Retina (tissue), 1 donor: ENCODE results near the gene PLSCR3.
A peak's percentile ranks its signal among the peaks of the same experiment; 100 is the strongest.

Experiments used
- DNase-seq: peaks from one replicate; pipeline ENCODE4 v3.0.0-alpha.2; 2016

Gene PLSCR3

DNA sequence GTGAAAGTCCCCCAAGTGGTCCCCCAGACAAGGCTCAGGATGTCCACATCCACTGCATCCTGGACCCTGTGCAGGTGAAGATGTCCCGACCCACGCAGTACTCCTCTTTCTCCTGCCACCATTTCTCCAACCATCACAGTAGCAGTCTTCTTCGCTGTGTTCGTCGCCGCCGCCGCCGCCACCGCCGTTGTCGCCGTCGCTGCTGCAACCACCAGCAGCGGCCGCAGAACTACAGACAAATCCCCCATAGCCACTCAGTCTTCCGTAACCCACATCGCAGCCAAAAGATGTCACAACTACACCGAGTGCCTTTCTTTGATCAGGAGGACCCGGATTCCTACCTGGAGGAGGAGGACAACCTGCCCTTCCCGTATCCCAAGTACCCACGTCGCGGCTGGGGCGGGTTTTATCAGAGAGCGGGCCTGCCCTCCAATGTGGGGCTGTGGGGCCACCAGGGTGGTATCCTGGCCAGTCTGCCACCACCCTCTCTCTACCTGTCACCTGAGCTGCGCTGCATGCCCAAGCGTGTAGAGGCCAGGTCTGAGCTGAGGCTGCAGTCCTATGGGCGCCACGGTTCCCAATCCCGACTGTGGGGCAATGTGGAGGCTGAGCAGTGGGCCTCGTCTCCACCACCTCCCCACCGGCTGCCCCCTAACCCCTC is 32.0 kb upstream of the PLSCR3 start:
- no peak for DNase-seq

DNA sequence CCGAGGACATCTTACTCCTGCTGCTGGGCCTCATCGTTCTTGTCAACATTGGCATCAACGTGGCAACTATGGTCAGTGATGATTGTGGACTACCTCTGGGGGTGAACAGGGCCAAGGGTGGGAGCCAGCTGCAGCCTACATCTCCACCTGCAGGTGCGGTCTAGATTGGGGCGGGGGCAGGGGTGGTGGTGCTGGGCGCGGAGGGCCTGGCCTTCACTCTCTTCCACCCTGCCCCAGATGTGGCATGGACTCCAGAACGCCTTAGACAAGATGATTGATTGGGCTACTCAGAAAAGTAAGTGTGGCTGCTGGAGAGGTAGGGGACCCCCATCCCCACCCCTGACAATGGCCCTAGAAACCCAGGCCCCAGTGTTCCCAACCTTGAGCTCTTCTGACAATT is 31.4 kb upstream of the PLSCR3 start:
- DNase-seq: no peak

DNA sequence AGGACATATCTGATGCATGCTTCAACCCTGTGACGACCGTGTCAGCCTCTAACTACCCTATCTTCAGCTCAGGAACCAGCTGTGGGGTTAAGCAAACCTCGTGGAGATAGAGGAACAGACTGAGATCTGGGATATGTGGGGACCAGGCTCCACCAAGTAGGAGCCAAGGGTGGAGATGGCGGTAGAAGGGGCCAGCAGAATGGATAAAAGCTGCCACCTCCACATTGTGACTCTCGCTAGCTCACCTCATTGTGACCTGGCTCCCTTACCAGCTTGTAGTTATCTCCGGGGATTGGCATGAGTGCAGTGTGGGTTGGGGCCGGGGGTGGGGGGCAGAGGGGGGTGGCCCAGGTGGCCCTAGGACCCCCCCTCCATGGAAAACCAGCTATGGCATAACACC is 31.0 kb upstream of the PLSCR3 start, which contains the start of gene SPEM2:
Gene SPEM2 (plus strand): TSS at position 301 of the 400 bp plus-strand sequence. CDS start 73 bp downstream, at position 374.
- no peak for DNase-seq

DNA sequence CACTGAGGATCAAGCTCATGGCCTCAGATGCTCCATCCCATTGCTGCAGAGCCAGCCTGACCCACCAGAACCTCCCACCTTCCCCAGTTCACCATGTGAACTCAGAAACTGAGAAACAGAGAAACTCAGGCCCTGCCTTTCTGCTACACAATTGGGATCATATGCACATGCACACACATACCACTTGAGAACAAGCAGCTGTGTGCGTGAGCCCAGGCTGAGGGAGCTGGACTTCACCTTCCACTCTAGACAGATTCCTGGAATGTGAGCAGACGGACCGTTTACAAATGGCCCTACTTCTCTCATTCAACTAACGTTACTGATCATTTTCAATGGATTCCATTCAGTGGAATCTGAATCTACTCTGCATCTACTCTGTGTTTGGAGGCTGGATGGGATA is 29.4 kb upstream of the PLSCR3 start:
- DNase-seq: no peak

DNA sequence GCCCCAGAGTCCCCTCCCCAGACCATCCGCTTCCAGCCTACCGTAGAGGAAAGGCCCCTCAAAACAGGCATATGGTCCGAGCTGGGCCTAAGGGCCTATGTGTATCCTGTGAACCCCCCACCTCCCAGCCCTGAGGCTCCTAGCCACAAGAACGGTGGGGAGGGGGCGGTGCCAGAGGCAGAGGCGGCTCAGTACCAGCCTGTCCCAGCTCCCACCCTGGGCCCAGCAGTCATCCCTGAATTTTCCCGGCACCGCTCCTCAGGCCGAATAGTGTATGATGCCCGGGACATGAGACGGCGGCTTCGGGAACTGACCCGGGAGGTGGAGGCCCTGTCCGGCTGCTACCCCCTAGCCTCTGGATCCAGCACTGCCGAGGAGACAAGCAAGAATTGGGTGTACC is 26.9 kb upstream of the PLSCR3 start:
- DNase-seq: no peak

DNA sequence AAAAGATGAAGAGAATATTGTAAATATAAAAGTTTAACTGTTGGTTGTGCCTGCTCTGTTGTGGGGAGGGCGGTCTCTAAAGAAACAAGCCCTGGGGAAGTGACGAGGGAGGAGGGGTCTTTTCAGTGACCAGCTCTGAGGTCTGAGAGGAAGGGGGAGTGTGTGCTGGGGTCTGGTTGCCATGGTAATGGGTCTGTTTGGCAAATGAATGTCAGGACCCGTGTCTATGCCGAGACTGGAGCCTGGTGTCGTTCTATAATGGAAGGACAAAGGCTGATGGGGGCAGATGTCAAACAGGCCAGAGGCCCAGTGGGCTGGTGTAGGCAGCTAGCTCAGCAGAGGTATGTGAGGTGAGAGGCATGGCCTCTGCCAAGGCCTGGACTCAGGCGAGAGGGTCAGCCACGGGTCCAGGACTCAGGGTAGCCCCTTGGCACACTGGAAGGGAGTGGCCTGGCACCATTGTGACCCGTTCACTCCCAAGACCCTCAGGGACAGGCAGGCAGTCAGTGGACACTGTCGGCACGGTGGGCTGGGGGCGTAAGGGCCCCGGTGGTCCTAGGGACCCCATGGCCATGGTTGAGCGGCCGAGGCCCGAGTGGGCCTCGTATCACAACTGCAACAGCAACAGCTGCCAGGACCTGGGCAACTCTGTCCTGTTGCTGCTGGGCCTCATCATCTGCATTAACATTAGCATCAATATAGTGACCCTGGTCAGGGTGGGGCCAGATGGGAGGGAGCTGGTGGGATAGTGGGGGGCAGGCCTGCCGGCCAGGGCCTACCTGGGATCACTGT is 25.7 kb upstream of the PLSCR3 start, which contains the start of gene SPEM1:
Gene SPEM1 (plus strand): TSS at position 506 of the 792 bp plus-strand sequence. CDS start 61 bp downstream, at position 567.
- DNase-seq: peak; percentile 53

DNA sequence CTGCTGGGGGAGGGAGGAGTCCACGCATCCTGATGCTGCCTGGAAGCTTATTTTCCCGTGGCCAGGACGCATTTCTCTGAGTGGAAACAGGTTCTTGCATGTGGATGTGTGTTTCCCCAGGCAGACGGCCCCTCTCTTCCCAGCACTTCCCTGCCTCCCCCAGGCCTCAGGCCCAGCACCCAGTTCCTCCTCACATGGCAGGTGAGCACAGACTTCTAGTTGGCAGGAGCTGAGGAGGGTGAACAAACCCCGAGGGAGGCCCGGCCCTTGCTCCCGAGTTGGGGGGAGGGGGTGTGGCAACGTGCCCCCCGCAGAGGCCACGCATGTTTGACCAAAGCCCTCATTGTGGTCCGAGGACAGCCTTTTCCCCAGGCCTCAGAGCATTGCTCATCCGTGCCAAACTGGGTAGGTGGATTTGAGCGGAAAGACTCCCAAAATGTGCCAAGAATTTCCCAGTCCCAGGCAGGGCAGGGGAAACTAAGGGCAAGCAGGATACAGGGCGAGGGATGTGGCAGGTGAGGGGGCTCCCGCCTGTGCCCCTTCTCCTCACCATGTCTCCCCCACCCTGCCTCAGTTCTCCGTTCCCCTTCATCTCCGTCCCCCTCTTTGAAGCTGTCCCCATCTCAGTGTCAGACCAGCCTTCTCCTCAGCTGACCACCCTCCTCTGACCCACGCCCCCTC is 24.3 kb upstream of the PLSCR3 start:
- DNase-seq: no peak

DNA sequence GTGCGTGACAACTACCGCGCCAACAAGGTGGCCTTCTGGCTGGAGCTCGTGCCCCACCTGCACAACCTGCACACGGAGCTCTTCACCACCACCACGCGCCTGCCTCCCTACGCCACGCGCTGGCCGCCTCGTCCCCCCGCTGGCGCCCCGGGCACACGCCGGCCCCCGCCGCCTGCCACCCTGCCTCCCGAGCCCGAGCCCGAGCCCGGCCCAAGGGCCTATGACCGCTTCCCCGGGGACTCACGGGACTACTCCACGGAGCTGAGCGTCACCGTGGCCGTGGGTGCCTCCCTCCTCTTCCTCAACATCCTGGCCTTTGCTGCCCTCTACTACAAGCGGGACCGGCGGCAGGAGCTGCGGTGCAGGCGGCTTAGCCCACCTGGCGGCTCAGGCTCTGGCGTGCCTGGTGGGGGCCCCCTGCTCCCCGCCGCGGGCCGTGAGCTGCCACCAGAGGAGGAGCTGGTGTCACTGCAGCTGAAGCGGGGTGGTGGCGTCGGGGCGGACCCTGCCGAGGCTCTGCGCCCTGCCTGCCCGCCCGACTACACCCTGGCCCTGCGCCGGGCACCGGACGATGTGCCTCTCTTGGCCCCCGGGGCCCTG is 22.8 kb upstream of the PLSCR3 start:
- no peak for DNase-seq

DNA sequence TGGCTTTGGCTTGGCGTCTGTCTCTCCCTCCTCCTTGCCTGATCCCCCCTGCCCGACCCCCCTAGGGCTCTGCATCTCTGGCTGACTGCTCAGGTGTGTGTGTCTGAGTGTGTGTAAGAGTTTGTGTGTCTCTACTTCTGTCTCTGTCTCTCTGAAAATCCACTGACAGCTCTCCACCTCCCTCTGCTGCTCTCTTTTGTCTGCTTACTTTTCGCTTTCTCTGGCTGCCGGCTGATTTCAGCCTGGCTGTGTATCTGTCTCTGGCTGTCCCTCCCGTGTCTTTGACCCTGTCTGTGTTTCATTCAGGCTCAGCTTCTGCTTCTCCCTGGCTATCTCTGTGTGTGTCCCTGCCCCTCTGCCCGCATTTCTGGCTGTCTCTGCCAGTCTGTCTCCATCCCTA is 22.0 kb upstream of the PLSCR3 start:
- no peak for DNase-seq

DNA sequence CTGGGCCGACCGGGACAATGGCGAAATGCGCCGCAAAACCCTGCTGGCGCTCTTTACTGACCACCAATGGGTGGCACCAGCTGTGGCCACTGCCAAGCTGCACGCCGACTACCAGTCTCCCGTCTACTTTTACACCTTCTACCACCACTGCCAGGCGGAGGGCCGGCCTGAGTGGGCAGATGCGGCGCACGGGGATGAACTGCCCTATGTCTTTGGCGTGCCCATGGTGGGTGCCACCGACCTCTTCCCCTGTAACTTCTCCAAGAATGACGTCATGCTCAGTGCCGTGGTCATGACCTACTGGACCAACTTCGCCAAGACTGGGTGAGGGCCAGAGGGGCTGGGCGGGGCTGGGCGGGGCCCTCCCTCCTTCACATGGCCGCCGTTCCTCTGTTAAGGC is 21.5 kb upstream of the PLSCR3 start:
- no peak for DNase-seq

DNA sequence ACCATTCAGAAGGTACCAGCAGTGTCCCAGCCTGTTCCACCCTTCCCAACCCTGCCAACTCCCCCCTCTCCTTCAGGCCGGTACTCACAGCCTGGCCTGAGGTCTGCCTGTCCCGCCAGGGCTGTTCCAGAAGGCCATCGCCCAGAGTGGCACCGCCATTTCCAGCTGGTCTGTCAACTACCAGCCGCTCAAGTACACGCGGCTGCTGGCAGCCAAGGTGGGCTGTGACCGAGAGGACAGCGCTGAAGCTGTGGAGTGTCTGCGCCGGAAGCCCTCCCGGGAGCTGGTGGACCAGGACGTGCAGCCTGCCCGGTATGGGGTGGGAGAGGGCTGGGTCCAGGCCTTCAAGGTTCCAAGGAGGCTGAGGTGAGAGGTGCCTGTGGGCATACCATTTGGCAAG is 20.5 kb upstream of the PLSCR3 start:
- DNase-seq: no peak

DNA sequence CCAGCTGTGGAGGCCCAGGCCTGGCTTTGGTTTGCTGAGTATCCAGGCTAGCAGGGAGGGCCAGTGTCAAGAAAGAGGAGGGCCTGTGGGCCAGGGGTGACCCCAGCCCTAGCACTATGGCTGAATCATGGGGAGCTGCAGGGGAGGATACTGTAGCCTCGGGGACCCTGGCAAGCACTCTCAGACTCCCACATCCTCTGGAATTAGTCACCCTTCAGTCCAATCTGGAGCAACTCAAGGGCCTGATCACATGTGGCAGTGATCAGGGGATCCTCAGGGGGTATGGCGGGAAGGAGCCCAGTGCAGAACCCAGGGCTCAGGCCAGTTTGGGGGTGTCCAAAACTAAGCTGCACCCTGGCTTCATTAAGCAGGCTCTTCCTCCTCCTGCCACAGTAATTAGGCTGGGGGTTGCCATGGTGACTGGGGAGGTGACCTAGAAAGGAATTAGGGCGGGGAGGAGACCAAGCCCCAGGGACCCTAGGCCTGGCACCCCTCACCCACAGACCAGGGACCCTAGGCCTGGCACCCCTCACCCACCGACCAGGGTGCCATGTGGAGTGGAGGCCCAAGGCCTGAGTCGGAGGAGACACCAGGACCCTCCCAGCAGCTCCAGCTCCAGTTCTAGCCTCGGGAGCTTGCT is 19.1 kb upstream of the PLSCR3 start:
- peak; percentile 58 for DNase-seq

DNA sequence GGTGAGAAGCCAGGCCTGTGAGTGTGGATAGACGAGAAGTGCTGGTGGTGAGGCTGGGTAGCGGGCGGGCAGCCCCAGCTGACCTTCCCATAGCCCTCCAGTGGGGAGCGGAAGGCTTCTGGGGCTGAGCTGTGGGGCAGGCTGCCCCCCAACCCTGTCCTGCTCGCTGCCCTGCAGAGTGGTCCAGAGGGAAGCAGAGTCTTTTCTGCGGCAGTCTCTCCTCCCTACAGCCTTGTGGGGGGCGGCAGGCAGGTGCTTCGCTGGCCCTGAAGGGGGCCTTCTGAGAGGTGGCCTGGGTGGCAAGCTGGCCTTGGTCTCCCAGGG is 17.1 kb upstream of the PLSCR3 start:
- DNase-seq: no peak

DNA sequence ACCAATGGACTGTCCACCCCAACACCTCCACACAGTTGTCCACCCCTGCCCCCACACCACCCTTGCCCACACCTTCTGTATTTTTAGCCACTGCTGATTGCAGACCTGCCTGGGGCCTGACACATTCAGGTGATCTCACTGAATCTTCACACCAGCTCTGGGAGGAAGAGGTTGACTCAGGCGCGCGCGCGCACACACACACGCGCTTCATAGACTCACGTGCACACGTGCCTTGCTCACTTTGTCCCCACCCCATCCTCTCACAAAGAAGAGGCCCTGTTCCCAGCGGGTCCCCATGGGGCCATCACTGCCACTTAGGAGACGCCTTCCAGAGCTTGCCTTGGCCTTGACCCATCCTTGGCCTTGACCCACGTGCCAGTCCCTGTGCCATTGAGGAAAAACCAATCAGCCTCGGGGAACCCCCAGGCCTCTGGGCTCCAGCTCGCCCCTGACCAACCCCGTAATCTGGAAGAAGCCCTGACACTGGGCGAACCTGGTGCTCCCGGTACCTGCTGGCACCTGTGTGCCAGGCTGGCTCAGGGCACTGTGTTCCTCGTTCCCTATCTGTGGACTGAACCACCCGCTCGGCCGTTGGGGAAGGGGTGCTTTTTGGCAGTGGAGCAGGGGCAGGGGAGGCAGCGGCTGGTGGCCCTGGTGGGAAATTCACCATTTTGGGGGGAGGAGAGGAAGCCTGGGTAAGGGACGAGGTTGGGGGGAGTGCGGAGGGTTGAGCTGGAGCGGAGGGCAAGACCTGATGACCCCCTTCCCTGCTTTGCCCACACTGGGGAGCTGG is 16.5 kb upstream of the PLSCR3 start:
- DNase-seq: no peak

DNA sequence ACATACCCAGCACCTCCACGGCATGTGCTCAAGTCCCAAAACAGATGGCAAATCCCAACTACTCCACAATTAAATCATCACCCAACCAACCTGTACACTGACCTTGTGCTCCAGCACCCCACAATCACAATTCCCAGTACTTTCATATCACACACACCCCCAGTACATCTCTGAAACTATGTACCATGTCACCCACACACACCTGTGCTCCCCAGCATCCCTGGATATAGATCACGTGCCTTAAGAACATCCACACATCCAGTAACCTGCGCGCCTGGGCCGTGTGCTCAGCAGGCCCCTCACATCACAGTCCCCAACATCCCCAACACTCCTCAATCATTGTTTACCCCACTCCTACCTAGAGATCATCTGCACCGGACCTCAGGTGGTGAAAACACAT is 15.4 kb upstream of the PLSCR3 start:
- DNase-seq: no peak

DNA sequence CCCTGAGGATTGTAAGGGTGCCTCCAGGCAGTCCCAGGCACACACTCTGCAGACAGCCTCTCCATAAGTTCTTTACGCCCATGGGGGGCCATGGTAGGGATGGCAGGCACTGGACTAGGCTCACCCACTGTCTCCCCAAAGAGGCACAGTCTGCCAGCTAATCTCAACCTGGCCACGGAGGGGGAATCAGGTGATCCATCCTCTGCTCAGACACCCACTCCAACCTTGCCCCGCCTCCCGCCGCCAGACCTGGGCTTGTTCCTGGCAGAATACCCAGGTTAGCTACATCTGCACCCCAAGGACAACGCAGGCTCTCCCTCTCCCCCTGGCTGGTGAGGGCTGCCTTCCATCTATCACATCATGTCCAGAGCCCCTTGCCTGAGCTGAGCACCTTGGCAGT is 14.5 kb upstream of the PLSCR3 start:
- DNase-seq: no peak

DNA sequence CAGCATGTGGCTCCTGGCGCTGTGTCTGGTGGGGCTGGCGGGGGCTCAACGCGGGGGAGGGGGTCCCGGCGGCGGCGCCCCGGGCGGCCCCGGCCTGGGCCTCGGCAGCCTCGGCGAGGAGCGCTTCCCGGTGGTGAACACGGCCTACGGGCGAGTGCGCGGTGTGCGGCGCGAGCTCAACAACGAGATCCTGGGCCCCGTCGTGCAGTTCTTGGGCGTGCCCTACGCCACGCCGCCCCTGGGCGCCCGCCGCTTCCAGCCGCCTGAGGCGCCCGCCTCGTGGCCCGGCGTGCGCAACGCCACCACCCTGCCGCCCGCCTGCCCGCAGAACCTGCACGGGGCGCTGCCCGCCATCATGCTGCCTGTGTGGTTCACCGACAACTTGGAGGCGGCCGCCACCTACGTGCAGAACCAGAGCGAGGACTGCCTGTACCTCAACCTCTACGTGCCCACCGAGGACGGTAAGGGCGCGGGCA is 14.0 kb upstream of the PLSCR3 start:
- DNase-seq: no peak

DNA sequence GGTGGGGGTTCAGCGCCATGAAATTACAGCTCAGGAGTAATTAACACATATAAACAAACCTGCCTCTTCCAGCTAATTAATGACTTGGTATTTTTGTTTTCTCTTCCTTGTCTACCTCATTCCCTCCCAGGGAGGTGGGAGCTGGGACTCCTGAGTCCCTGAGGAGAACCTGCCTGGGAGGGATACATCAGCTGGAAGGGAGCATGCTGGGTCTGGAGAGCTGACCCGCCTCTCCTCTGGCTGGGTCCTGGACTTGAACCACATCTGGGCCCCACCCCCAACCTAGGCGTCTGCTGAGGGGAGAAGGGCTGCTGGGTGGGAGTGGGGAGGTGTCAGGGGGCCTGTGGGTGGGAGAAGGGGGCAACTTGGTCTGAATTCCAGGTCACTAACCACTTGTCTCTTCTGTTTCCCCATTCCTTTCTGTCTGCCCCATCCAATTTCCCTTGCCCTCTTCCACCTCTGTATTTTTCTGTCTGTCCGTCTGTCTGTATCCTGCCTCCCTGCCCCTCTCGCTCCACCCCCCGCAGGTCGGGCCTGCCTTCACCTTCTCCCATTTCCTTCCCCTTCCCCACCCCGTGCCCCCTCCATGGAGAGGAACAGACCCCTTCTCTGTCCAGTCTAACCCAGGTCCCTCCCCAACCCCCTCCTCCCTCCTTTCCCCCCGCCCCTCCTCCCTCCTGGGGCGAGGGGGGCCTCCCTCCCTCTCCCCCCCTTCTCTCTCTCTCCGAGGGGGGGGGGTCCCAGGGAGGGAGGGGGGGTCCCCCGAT is 13.3 kb upstream of the PLSCR3 start, which contains the start of gene NLGN2:
Gene NLGN2 (plus strand): TSS at position 361 of the 767 bp plus-strand sequence. CDS start 411 bp downstream, outside the sequence.
- no peak for DNase-seq

DNA sequence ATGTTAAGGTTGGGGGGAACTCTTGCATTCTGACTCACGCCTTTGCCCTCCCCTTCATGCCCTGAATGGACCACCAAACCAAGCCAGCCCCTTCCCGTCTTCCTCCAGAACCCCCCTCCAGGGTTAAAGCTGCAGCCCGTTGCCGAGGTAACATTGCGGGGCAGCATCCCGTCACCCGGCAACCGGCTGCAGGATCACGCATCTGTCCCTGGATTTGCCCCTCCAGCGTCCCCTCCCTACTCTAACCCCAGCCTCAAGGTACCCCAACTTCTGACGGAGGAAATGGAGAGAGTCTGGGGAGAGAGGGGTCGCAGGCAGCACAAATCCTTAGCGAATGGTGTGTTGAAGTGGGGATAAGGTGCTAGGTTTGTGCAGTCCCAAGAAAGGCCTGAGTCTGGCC is 12.8 kb upstream of the PLSCR3 start:
- peak; percentile 37 for DNase-seq

DNA sequence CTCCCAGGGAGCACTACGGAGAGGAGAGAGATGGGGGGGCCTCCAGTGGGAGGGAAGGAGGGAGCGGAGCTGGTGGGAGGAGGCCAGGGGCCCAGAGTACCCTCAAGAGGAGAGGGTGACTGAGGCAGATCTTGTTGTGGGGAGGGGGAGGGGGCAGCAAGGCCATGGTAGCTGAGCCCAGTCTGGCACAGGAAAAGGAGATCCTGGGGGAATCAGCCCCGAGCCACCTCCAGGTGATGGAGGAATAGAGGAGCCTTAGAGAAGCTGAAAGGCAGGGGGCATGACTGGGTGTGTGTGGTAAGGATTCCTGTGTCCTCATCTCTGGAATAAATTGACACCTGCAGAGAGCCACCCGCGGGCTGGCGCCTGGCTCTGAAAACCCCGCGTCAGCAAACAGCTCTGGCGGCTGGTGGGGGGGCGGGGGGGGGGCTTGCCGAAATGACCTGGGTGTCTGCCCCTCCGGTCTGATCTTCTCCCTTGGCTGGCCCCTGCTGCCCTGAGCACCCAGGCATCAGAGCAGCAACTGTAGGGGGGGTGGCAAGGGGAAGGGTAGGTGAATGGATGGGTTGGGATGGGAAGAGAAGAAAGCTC is 12.0 kb upstream of the PLSCR3 start:
- DNase-seq: peak; percentile 49
